ENCODE results near the gene CCDC24.

Gene CCDC24

DNA sequence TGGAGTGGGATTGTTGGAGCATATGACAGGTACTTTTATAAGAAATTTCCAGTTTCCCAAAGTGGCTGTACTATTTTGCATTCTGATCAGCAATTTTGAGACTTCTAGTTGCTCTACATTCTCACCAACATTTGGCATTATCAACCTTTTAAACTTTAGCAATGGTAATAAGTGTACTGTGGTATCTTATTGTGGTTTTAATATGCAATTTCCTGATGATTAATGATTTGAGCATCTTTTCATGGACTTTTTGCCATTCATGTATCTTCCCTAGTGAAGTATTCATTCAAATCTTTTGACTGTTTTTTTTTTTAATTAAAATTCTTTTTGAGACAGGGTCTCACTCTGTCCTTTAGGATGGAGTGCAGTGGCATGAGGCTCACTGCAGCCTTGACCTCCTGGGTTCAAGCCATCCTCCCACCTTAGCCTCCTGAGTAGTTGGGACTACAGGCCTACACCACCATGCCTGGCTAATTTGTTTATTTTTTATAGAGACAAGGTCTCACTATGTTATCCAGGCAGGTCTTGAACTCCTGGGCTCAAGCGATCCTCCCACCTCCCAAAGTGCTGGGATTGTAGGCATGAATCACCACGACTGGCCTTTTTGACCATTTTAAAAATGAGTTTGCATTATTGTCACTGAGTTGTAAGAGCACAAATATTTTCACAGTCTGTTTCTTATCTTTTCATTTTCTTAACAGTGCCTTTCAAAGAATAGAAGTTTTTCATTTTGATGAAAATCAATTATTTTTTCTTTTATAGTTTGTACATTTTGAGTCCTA is 47.7 kb downstream of the CCDC24 start:
- no peak for DNase-seq (ENCODE audit: low read depth in 3 of 3, low spot score in 1 of 3)

DNA sequence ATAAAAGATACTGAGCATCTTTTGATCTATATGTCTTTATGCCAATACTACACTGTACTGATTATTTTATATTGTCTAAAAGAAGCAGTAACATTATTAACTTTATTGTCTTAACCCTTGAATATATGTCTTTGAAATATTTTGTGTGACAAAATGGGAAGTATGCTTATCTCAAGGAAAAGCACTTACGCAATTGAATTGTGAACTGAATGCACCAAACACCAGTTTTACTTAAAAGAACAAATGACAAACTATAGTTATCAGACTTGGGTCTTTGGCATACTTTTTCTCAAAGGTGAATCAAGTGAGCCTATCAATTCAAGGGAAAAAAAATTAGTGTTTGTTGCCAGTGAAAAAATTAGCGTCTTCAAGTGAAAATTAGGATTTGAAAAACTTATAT is 49.0 kb downstream of the CCDC24 start:
- DNase-seq (ENCODE audit: low read depth in 3 of 3, low spot score in 1 of 3) = no peak

- no peak for DNase-seq (ENCODE audit: low read depth in 3 of 3, low spot score in 1 of 3)
These were observed 49.4 kb downstream of the CCDC24 start for GRCh38 chr1:44040846-44041245.

GRCh38 chr1:44043176-44044070 is 52.0 kb downstream of the CCDC24 start:
- no peak for DNase-seq (ENCODE audit: low read depth in 3 of 3, low spot score in 1 of 3)

- DNase-seq (ENCODE audit: low read depth in 3 of 3, low spot score in 1 of 3) = no peak
These were observed 52.8 kb downstream of the CCDC24 start for GRCh38 chr1:44044071-44044801.

- no peak for DNase-seq (ENCODE audit: low read depth in 3 of 3, low spot score in 1 of 3)
These were observed 53.7 kb downstream of the CCDC24 start for GRCh38 chr1:44045064-44045463.

Data from stimulated activated CD4-positive, alpha-beta T cell treated with anti-CD3 and anti-CD28 coated beads, TNF-alpha, amount 100 ng/mL, for 1 hour (primary cell).